Memory B cell (primary cell): ENCODE data around the gene KCNJ3.

Experiments
- ATAC-seq: fragments of 150-1000 bp; cut with Tn5 transposase; 2 replicates; pipeline ENCODE4 v1.10.0; 2021; ENCODE audit warnings: low read depth, mild to moderate bottlenecking, moderate library complexity
- DNase-seq, 2 donors: peaks; one replicate each; pipeline ENCODE4 v3.0.0; 2022; ENCODE audit warnings: low spot score in 2 of 2
- H3K27ac Mint-ChIP-seq: one replicate; pipeline ENCODE4 v1.8.0; 2022; ENCODE audit warnings: mild to moderate bottlenecking, moderate library complexity, mixed read lengths
- H3K27me3 Mint-ChIP-seq: one replicate; pipeline ENCODE4 v1.8.0; 2022; ENCODE audit warnings: mixed read lengths
- H3K36me3 Mint-ChIP-seq: one replicate; pipeline ENCODE4 v1.8.0; 2022; ENCODE audit warnings: mild to moderate bottlenecking, mixed read lengths
- H3K4me1 Mint-ChIP-seq: one replicate; pipeline ENCODE4 v1.8.0; 2022; ENCODE audit warnings: mixed read lengths
- H3K4me3 Mint-ChIP-seq: one replicate; pipeline ENCODE4 v1.8.0; 2022; ENCODE audit warnings: mild to moderate bottlenecking, moderate library complexity, mixed read lengths
- H3K9me3 Mint-ChIP-seq: one replicate; pipeline ENCODE4 v1.8.0; 2022; ENCODE audit warnings: mixed read lengths

Gene KCNJ3

GRCh38 chr2:154696810-154697417 lies 1.6 kb upstream of the KCNJ3 start:
- DNase-seq (no peak), ATAC-seq (no peak)
- Mint-ChIP-seq H3K27ac (no peak overlapping the region), H3K27me3 (peaks cover 12% of the 10 kb centered on the region), H3K4me1 (peaks cover 3% of the 10 kb centered on the region), H3K36me3 (peaks cover 2% of the 10 kb centered on the region), H3K9me3 (peaks cover 4% of the 10 kb centered on the region), H3K4me3 (peak overlapping the region; percentile 73)

- Mint-ChIP-seq H3K27ac (no peak overlapping the region), H3K27me3 (peaks cover 12% of the 10 kb centered on the region), H3K9me3 (peaks cover 4% of the 10 kb centered on the region), H3K36me3 (peaks cover 2% of the 10 kb centered on the region), H3K4me1 (peaks cover 3% of the 10 kb centered on the region), H3K4me3 (peak overlapping the region; percentile 73)
- DNase-seq (no peak), ATAC-seq (peak; percentile 29)
These were observed 860 bp upstream of the KCNJ3 start for GRCh38 chr2:154697418-154698252.

DNA sequence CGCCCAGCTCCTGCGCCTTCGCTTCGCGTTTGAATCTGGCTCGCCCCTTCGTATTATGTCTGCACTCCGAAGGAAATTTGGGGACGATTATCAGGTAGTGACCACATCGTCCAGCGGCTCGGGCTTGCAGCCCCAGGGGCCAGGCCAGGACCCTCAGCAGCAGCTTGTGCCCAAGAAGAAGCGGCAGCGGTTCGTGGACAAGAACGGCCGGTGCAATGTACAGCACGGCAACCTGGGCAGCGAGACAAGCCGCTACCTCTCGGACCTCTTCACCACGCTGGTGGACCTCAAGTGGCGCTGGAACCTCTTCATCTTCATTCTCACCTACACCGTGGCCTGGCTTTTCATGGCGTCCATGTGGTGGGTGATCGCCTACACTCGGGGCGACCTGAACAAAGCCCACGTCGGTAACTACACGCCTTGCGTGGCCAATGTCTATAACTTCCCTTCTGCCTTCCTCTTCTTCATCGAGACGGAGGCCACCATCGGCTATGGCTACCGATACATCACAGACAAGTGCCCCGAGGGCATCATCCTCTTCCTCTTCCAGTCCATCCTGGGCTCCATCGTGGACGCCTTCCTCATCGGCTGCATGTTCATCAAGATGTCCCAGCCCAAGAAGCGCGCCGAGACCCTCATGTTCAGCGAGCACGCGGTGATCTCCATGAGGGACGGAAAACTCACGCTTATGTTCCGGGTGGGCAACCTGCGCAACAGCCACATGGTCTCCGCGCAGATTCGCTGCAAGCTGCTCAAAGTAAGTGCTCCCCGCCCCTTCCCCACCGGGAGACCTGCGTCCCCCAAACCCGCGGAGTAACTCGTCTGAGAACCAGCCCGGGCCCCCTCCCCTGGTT lies 453 bp downstream of the KCNJ3 start:
- peaks cover 12% of the 10 kb centered on the region for H3K27me3 Mint-ChIP-seq
- ATAC-seq (no peak), DNase-seq (no peak)
- peaks cover 2% of the 10 kb centered on the region for H3K36me3 Mint-ChIP-seq
- peaks cover 3% of the 10 kb centered on the region for H3K4me1 Mint-ChIP-seq
- peaks cover 4% of the 10 kb centered on the region for H3K9me3 Mint-ChIP-seq
- H3K4me3 Mint-ChIP-seq = peak overlapping the region; percentile 75
- no peak overlapping the region for H3K27ac Mint-ChIP-seq

DNA sequence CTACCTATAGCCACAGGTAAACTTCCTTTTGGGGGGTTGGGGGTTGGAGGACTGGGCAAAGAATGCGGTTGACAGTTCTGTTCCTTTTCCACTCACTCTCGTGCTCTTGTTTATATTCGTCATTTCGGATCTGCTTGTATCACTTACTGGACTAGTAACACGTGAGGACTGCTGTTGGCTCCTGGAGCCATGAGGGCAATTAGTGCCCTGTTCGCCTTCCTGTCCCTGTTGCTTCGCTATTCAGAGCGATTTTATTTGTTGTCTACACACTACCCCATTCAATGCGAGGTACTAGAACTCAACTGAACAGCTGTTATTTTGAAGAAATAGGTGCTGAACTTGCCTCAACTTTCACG lies 1.1 kb downstream of the KCNJ3 start:
- no peak for DNase-seq
- H3K27ac Mint-ChIP-seq = no peak overlapping the region
- peaks cover 3% of the 10 kb centered on the region for H3K4me1 Mint-ChIP-seq
- H3K36me3 Mint-ChIP-seq = peaks cover 2% of the 10 kb centered on the region
- H3K9me3 Mint-ChIP-seq = peaks cover 4% of the 10 kb centered on the region
- no peak for ATAC-seq
- H3K27me3 Mint-ChIP-seq = peaks cover 12% of the 10 kb centered on the region
- peak overlapping the region; percentile 75 for H3K4me3 Mint-ChIP-seq

DNA sequence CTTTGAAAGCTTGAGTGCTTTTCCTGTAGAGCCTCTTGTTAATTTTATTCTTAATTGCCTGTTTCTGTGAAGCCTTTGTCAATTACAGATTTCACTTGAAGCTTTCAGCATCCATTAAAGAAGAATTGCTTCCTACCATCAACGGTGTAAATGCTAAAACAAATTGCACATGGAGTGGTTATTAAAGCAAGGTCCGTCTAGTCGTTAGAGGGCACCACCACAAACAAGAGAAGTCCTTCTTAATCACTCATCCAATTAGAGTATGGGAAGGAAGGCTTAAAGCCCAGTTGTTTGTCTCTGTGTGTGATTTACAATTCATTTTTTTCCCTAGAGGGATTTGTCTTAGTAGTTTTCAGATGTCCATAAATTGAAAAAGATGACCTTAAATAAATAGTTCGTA lies 1.6 kb downstream of the KCNJ3 start:
- H3K4me1 Mint-ChIP-seq = peaks cover 3% of the 10 kb centered on the region
- H3K4me3 Mint-ChIP-seq = no peak overlapping the region
- peaks cover 2% of the 10 kb centered on the region for H3K36me3 Mint-ChIP-seq
- peaks cover 4% of the 10 kb centered on the region for H3K9me3 Mint-ChIP-seq
- no peak for DNase-seq
- H3K27ac Mint-ChIP-seq = no peak overlapping the region
- ATAC-seq = no peak
- peaks cover 12% of the 10 kb centered on the region for H3K27me3 Mint-ChIP-seq

GRCh38 chr2:154704991-154705390 lies 6.5 kb downstream of the KCNJ3 start:
- no peaks in the 10 kb centered on the region for H3K9me3 Mint-ChIP-seq
- no peak overlapping the region for H3K27ac Mint-ChIP-seq
- ATAC-seq (no peak), DNase-seq (no peak)
- H3K27me3 Mint-ChIP-seq = no peaks in the 10 kb centered on the region
- no peaks in the 10 kb centered on the region for H3K4me1 Mint-ChIP-seq
- no peak overlapping the region for H3K4me3 Mint-ChIP-seq
- H3K36me3 Mint-ChIP-seq = no peaks in the 10 kb centered on the region

GRCh38 chr2:154706660-154707059 lies 8.2 kb downstream of the KCNJ3 start:
- Mint-ChIP-seq H3K4me1 (no peaks in the 10 kb centered on the region), H3K9me3 (no peaks in the 10 kb centered on the region), H3K36me3 (no peaks in the 10 kb centered on the region), H3K27me3 (no peaks in the 10 kb centered on the region), H3K27ac (no peak overlapping the region), H3K4me3 (no peak overlapping the region)
- ATAC-seq = no peak
- no peak for DNase-seq

GRCh38 chr2:154707994-154708575 lies 9.6 kb downstream of the KCNJ3 start:
- no peaks in the 10 kb centered on the region for H3K27me3 Mint-ChIP-seq

DNA sequence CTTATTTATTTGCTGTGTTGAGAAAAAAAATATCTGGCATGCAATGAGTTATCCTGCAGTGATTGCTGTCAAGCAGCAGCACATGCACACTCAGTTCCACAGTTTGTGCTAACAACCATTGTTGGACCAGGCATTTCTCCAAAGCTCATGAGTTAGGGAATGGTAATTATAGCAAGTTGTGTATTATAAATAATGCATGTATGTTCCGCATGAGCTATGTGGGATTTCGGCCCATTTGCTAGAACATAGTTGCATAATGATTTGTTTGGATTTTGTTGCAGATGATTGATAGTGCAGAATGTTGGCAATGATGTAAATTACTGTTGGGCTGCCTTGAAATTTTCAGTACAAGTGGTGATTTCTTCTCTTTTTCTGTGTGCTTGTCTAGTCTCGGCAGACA lies 10.7 kb downstream of the KCNJ3 start:
- H3K27ac Mint-ChIP-seq = no peak overlapping the region
- DNase-seq (no peak), ATAC-seq (no peak)
- H3K9me3 Mint-ChIP-seq = no peaks in the 10 kb centered on the region
- H3K27me3 Mint-ChIP-seq = no peaks in the 10 kb centered on the region
- H3K36me3 Mint-ChIP-seq = no peaks in the 10 kb centered on the region
- H3K4me1 Mint-ChIP-seq = no peaks in the 10 kb centered on the region
- H3K4me3 Mint-ChIP-seq = no peak overlapping the region

More at GRCh38 chr2:154707994-154708575, 9.6 kb downstream of the KCNJ3 start:
- Mint-ChIP-seq H3K4me1 (no peaks in the 10 kb centered on the region), H3K27ac (no peak overlapping the region), H3K4me3 (no peak overlapping the region), H3K9me3 (no peaks in the 10 kb centered on the region), H3K36me3 (no peaks in the 10 kb centered on the region)
- ATAC-seq (no peak), DNase-seq (no peak)

DNA sequence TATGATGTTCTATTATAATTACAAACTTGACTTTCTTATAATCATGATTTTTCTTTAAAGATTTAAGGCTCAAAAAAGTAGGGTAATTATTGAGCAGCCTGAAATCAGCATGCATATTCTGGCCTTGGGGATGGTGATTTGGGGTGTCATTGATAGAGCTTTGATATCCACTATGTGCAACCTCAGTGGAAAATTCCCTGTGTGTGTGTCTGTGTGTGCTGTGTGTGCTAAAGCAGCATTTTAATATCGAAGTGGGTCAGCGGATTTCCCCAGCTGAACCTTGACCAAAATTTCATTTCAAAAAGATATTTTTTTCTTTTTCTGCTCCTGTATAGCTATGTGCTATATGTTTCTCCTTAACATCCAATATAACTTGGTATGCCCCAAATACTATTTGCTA lies 11.6 kb downstream of the KCNJ3 start:
- Mint-ChIP-seq H3K9me3 (no peaks in the 10 kb centered on the region), H3K27me3 (no peaks in the 10 kb centered on the region), H3K36me3 (no peaks in the 10 kb centered on the region), H3K27ac (no peak overlapping the region), H3K4me3 (no peak overlapping the region), H3K4me1 (no peaks in the 10 kb centered on the region)
- ATAC-seq = no peak
- no peak for DNase-seq

GRCh38 chr2:154710685-154711084 lies 12.2 kb downstream of the KCNJ3 start:
- Mint-ChIP-seq H3K27me3 (no peaks in the 10 kb centered on the region), H3K4me1 (no peaks in the 10 kb centered on the region), H3K36me3 (no peaks in the 10 kb centered on the region), H3K27ac (no peak overlapping the region), H3K9me3 (no peaks in the 10 kb centered on the region), H3K4me3 (no peak overlapping the region)
- no peak for ATAC-seq
- no peak for DNase-seq

- H3K27ac Mint-ChIP-seq = no peak overlapping the region
- no peak for ATAC-seq
- H3K36me3 Mint-ChIP-seq = no peaks in the 10 kb centered on the region
- H3K4me3 Mint-ChIP-seq = no peak overlapping the region
- H3K9me3 Mint-ChIP-seq = no peaks in the 10 kb centered on the region
- DNase-seq = no peak
- no peaks in the 10 kb centered on the region for H3K4me1 Mint-ChIP-seq
- H3K27me3 Mint-ChIP-seq = no peaks in the 10 kb centered on the region
These were observed 15.2 kb downstream of the KCNJ3 start for GRCh38 chr2:154713675-154714074.

- Mint-ChIP-seq H3K4me3 (no peak overlapping the region), H3K4me1 (no peaks in the 10 kb centered on the region), H3K27ac (no peak overlapping the region), H3K9me3 (peaks cover 3% of the 10 kb centered on the region), H3K27me3 (no peaks in the 10 kb centered on the region), H3K36me3 (no peaks in the 10 kb centered on the region)
- DNase-seq (no peak), ATAC-seq (no peak)
These were observed 22.2 kb downstream of the KCNJ3 start for GRCh38 chr2:154720651-154721050.
